Left lung (tissue), 10 donors: ENCODE results near the gene SHISA5. TPM values are rescaled to one million over a fixed set of nuclear protein-coding genes. Genes with fewer than 3 reads are reported as not detected.

Experiments used
- ATAC-seq: fragments of 200-7000 bp; cut with Tn5 transposase; one replicate; pipeline ENCODE4 v1.9.1; 2020; ENCODE audit warnings: moderate library complexity
- DNase-seq, 4 donors: peaks; one replicate each; pipeline ENCODE4 v3.0.0-alpha.2; 2013 to 2020
- H3K27ac ChIP-seq, 2 donors: fragments of 200-600 bp; sonication (generic) in 1 of 2; one replicate each; pipeline versions ENCODE4 v1.5.0 to v1.8.0; 2020 to 2021
- H3K27me3 ChIP-seq, 2 donors: fragments of 200-600 bp; sonication (generic) in 1 of 2; one replicate each; pipeline versions ENCODE4 v1.5.0 to v1.8.0; 2020 to 2021
- H3K36me3 ChIP-seq, 2 donors: fragments of 200-600 bp; sonication (generic) in 1 of 2; one replicate each; pipeline versions ENCODE4 v1.5.0 to v1.8.0; 2020 to 2021
- H3K4me1 ChIP-seq, 2 donors: fragments of 200-600 bp; one replicate each; pipeline ENCODE4 v1.8.0; 2021
- H3K4me3 ChIP-seq, 2 donors: fragments of 200-600 bp; sonication (generic) in 1 of 2; one replicate each; pipeline versions ENCODE4 v1.5.0 to v1.8.0; 2020 to 2021; ENCODE audit warnings: mild to moderate bottlenecking in 1 of 2
- H3K9me3 ChIP-seq, 2 donors: fragments of 200-600 bp; sonication (generic) in 1 of 2; one replicate each; pipeline versions ENCODE4 v1.5.0 to v1.8.0; 2020 to 2021
- CTCF ChIP-seq, 2 donors: fragments of 200-600 bp; sonication (generic) in 1 of 2; IDR thresholded peaks; one replicate each; pipeline versions ENCODE4 v1.5.0 to v1.8.0; 2021; ENCODE audit warnings: antibody characterized with exemption in 2 of 2
- intact Hi-C, 2 donors: fragments of 100-400 bp; cut with DNase I; formaldehyde crosslinking; loops; one replicate each; pipeline versions ENCODE4 v1.11.2 to v1.14.2; 2022
- polyA plus RNA-seq, 6 donors: library from polyadenylated mRNA; unstranded; fragments of 120-200 nt; gene quantifications; one replicate each; pipeline ENCODE4 v1.2.1, GENCODE V29; 2013; ENCODE audit not compliant: insufficient read length in 6 of 6
- total RNA-seq, 2 donors: library from RNA; stranded (reverse); fragmentation: NEBNext Ultra II Directional; extraction: Animal tissue kit (Norgen Biotek cat#: 25700); gene quantifications; one replicate each; pipeline ENCODE4 v1.2.1, GENCODE V29; 2021
- donor health status: DM: no; HTN: yes; CAD: no.
- donor health status: DM: no; HTN: no; CAD: no.

SHISA5 gene
- total and polyA plus RNA-seq, 8 donors: 99.2 to 206 (median 114) TPM

GRCh38 chr3:48429317-48429959 lies 74.5 kb downstream of the SHISA5 start:
- Histone ChIP-seq H3K4me1 (peaks cover 34 to 50% of the 10 kb centered on the region in 2 donors), H3K4me3 (peak overlapping the region; percentile 67 to 68), H3K36me3 (peaks cover 0 to 18% of the 10 kb centered on the region in 2 donors), H3K9me3 (no peaks in the 10 kb centered on the region), H3K27me3 (peaks cover 0 to 14% of the 10 kb centered on the region in 2 donors), H3K27ac (peak overlapping the region; percentile 77 to 87)
- DNase-seq (peak; percentile 51 to 92 (median 72)), ATAC-seq (peak; percentile 55)
- no peak for TF ChIP-seq CTCF (IDR thresholded peaks at IDR 0.05)
- intact Hi-C loops: no loop called here

GRCh38 chr3:48428572-48429316 lies 75.2 kb downstream of the SHISA5 start:
- ATAC-seq (peak; percentile 48), DNase-seq (peak in 3 of 4 donors; percentile 51 to 77 (median 70))
- intact Hi-C loops: no loop called here
- Histone ChIP-seq H3K36me3 (peaks cover 0 to 18% of the 10 kb centered on the region in 2 donors), H3K4me3 (peak overlapping the region; percentile 67 to 68), H3K27me3 (peaks cover 0 to 14% of the 10 kb centered on the region in 2 donors), H3K4me1 (peaks cover 28 to 50% of the 10 kb centered on the region in 2 donors), H3K27ac (peak overlapping the region; percentile 77 to 87), H3K9me3 (no peaks in the 10 kb centered on the region)
- TF ChIP-seq CTCF (IDR thresholded peaks at IDR 0.05): no peak

- Histone ChIP-seq H3K9me3 (no peaks in the 10 kb centered on the region), H3K27ac (peak overlapping the region; percentile 77 to 87), H3K4me3 (peak overlapping the region; percentile 67 to 68), H3K27me3 (peaks cover 0 to 14% of the 10 kb centered on the region in 2 donors), H3K36me3 (peaks cover 0 to 17% of the 10 kb centered on the region in 2 donors), H3K4me1 (peaks cover 27 to 50% of the 10 kb centered on the region in 2 donors)
- DNase-seq (no peak), ATAC-seq (no peak)
- TF ChIP-seq CTCF (IDR thresholded peaks at IDR 0.05): no peak
- intact Hi-C loops: no loop called here
Observed at GRCh38 chr3:48428088-48428571, 75.8 kb downstream of the SHISA5 start.

- Histone ChIP-seq H3K4me1 (peaks cover 27 to 50% of the 10 kb centered on the region in 2 donors), H3K4me3 (peak overlapping the region in 1 of 2 donors; percentile 67), H3K27me3 (peaks cover 0 to 14% of the 10 kb centered on the region in 2 donors), H3K27ac (no peak overlapping the region), H3K36me3 (peaks cover 0 to 12% of the 10 kb centered on the region in 2 donors), H3K9me3 (no peaks in the 10 kb centered on the region)
- intact Hi-C loops: no loop called here
- no peak for TF ChIP-seq CTCF (IDR thresholded peaks at IDR 0.05)
- DNase-seq: no peak
- no peak for ATAC-seq
Observed at GRCh38 chr3:48427630-48427962, 76.4 kb downstream of the SHISA5 start.
